HG02943 (cell line): ENCODE results near the gene GRB10.
"Not testable (repeated sequence)": the region's sequence is repeated elsewhere in the genome, so short reads cannot be mapped to it uniquely, and the experiment has no call there.

ENCODE experiments used
- ATAC-seq: cut with Tn5 transposase; IDR thresholded peaks from one replicate; pipeline ENCODE4 v1.9.1; 2021; ENCODE audit warnings: mild to moderate bottlenecking, low read depth, moderate library complexity; ENCODE audit not compliant: unreplicated experiment

GRB10 gene

DNA sequence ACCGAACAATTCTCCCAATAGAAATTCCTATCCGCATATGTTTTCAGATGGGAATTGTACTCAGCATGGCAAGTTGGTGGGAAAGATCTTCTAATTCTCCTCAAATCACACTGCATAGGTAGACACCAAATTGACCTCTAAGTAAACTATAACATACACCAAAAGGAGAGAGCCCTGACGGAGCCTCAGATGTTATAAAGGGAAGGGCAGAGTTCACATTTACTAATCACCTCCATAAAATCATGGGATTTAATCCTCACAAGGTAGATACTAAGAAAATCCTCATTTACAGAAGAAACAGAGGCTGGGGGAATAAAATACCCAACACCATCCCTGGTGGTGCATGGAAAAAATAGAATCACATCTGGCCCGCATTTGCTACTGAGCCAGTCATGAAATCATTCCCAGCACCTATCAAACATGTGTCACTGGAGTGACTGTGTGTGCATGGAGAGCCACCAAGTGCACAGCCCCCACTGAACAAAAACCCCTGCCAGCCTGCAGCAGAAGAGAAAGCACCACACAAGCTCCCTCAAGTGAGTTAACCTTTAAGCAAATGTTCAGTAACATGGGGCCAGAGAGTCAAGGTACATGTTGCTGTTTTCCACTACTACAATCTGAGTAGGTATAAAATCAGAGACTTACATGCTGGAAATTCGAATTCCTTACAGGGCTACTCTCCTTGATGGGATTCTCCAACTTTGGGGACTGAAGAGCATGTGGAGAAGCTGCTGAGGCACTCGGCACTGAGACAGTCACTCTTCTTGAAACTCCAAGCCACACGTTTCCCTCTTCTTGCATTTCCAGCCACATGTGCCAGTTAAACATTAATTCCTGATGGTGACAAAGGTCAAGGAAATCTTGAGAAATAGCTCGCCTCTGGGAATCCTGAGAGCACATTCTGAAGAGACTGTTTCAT is 217.8 kb downstream of the GRB10 start, which contains the start of gene DDC:
Gene DDC, minus strand, starts transcription at position 766 of the 919 bp plus-strand sequence. CDS start 21,320 bp downstream, outside the sequence.
- ATAC-seq = no peak

DNA sequence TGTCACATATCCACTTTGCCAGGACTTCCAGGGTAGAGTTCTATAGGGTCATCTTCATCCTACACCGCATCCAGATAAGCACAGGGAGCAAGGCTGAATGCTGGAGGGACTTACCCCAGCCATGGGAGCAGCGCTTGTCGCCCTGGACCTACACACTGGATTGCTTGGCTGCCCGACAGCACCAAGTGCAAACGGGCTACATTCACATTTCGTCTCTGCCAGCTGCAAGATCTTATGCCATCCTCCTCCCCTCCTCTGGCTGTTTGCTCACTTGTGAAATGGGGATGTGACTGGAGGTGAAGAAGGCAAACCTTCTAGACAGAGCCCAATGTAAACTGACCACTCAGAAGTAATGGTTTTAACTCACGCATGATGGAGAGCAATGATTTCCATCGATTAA is 218.5 kb downstream of the GRB10 start:
- ATAC-seq = no peak

DNA sequence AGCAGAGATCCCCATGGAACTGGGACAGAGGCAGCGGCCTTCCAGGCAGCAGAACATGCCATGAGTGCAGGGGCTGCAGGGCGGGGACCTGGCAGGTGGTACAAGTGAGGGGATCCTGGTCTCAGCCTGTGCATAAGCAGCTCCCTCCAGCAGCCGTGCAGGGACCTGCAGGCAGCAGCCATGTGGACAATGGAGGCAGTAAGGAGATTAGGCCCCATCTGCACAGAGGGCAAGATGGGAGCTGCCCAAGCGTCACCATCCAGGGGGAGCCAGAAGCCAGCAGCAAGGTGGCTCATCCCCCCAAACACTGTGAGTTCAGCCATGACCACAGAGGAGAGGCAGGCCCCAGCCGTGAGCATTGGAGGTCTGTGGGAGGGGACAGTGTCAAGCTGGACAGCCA is 220.6 kb downstream of the GRB10 start:
- ATAC-seq = no peak

DNA sequence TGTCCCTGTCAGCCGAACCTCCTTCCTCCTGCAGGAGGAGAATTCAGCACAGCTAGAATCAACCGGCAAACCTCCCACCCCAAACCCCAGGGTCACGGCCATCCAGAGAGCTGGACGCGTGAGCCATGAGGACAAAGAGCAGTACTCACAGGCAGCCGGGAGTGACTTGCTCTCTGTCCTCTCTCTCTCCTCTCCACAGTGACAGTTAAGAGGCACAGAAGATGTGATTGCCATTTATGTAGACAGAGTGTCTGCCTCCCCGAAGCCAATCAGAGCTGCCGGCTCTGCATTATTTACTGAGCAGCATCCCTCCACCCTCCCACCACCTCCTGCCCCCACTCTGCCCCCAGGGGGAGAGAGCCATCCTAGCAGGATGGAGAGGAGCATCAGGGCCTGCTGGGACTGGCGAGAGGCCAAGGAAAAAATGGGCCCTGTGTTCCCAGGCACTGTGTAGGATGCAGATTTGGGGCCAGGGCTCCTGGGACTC is 221.8 kb downstream of the GRB10 start:
- no peak for ATAC-seq

DNA sequence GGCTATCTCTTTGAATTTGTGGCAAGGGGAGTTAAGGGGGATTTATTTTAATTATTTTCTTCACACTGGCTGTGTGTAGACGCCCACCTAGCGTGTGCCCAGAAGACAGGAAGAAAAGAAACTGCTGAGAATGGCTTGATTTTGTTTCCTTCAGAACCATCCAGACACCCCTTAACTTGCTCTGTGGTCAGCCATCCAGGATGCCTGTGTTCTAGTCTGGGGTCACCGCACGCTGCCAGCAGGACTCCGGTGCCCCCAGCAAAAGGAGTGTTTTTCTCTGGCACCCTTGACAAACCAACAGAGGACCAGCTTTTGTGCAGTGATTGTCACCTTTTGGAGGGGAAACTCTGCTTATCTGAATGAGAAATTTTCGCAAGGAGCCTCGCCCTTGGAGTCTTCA is 222.8 kb downstream of the GRB10 start:
- ATAC-seq = no peak

DNA sequence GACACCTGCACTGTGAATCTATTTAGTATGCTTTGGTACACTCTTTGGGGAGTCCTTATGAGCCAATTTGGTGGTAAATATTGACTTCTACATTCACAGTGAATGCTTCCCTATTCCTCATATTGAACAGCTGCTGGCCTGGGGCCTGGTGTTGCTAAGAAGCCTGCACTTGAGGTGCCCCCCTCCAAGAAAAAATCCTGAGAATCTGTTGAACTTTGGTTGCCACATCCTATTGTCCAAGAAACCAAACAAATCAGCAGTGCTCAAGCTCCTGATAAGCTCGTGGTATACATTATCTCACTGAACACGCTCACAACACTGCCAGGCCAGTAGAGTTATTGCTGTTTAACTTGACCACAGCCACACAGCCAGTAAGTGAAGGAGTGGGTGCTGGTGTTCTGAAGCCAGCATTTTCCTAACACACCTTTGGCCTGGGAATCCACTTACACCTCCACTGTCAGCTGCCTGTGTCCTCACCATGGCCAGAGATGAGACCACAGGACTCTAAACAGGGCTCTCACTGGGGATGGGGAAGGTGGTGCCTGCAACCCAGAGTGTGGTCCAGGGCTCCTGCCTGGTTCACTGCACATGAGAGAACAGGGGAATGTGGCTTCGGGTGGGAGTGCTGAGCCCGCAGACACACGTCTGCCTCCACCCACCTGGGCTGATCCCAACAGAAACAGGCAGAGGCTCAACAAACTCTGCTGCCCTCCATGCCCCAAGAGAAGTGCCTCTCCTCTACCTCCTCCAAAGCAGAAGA is 224.2 kb downstream of the GRB10 start:
- no peak for ATAC-seq

DNA sequence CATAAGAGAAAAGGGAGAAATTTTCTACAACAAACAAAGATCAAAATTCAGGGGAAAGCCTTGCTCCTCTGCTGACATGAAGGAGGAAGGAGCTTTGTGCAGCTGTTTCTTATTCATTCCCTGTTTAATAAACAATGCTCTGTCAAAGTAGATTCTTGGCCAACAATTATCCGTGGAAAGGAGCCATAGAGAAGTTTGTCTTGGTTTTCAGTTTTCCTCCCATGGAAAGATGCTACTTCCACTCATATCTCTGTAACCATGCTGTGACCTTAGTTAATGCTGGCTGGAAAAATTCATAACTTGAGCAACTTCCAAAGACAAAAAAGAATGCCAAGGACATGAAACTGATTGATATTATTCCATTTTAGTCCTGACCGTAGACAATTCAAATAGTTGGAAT is 225.6 kb downstream of the GRB10 start:
- ATAC-seq = no peak

DNA sequence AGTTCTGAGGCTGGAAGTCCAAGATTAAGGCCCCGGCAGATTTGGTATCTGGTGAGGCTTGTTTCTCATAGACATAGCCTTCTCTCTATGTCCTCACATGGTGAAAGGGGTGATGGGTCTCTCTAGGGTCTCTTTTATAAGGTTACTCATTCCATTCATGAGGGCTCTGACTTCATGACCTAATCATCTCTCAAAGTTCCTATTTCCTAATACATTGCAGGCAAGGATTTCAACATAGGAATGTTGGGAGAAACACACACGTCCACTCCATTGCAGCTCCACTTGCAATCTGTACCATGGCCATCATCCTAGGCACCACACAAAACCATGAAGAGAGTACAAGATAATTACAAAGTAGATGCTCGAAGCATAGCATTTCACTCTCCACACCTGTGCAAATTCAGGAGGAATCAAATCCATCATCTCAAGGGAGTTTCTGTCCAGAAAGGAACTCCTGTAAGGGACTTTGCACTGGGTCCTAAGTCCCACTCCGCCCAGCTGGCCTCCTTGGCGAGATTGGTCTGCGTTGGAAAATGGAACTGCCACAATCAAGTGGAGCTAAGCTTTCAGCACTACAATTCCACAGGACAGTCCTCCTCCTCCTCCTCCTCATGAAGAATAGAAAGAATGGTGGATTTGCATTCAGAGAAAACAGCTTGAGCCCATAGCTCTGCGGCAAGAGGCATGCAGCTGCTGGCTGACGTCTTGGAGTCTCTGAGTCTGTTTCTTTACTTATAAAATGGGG is 226.3 kb downstream of the GRB10 start:
- ATAC-seq = no peak

DNA sequence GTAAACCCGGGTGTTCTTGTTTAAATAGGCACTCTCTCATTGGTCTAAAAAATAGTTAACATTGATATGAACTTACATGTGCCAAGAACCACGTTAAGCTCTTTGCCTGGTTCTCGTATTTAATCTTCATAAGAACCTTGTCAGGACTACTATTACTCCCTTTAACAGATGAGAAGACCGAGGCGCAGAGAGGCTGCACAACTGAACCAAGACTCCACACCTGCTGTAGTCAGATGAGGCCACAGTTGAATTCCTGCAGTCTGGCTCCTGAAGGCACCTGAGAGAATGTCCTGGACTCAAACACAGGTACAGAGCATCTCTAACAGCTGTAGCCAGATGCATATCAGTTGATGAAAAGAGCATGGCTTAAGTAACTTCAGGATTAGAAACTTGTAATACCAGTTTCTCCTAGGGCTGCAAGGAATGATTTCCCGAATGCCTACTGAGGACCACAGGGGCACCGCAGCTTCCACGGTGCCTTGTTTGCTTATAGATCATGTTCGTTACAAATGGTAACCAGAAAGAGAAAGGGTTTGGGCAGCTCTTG is 227.0 kb downstream of the GRB10 start:
- no peak for ATAC-seq

DNA sequence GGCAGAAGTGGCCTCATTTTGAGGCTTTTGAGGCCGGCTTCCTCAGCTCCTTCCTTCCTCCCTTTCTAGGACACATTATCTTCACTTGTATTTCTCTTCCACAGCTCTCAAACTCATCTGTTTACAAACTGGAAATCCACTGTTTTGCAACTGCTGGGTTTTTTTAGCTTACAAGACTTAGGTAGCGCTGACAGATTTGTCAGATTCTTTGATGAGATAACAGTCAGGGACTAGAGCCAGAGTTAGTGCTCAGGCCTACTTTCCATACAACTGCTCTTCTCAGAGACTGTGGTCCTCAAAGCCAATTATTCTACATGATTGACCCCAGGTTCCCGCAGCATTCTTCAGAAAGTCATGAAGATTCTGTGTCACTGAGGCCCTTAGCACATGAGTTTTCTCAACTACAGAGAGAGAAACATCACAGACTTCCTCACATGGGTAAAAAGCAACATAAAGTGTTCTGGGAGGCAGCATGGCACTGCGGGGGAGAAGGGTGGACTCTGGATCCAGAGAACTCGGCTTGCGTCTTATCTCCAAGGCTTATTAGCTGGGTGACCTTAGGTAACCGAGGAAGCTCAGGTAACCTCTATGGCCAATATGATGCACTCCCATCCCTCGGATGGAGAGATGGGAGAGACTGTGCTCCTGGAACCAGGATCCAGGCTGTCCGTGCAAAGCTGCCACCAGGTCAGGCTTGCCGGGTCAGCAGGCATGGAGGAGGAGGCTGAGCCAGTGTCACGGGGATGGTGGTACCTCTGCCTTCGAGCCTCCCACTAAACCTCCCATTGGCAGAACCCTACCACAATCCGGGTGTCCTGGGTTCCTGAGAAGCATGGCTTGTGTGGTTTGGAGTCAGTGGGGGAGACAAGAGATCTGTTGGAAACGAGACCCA is 228.0 kb downstream of the GRB10 start:
- no peak for ATAC-seq

DNA sequence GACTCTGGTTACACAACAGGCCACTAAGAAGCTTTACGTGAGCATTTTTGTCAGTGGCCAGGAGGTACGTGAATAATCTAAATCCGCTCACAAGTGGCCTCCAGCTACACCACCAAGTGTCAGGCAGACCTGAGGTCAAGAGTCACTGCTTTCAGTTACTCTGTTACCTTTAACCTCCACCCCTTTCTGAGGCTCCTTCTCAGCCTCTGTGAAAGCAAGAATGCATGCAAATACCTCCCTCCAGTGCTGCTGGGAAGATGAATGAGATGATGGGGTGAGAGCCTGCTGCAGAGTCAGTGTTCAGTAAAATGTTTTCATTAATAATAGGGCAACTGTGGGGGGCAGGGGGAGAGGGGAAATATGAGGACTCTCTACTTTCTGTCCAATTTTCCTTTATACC is 228.7 kb downstream of the GRB10 start:
- ATAC-seq = no peak

DNA sequence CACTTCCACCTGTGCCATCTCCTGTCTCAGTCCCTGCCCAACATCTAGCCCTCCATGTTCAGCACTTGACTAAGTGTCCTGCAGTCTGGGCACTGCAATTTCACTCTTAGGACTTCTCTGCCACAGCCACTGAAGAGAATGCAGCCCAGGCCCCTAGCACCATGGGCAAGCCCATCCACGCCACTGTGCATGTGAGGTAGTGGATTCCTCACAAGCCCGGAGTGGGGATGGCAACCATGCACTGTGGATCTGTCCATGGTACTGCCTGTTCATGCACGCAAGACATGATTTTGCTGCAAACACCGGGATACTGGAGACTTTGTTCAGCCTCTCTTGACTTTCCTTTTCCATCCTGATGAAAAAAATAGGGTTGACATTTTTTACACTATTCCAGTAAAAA is 229.8 kb downstream of the GRB10 start:
- ATAC-seq = no peak

DNA sequence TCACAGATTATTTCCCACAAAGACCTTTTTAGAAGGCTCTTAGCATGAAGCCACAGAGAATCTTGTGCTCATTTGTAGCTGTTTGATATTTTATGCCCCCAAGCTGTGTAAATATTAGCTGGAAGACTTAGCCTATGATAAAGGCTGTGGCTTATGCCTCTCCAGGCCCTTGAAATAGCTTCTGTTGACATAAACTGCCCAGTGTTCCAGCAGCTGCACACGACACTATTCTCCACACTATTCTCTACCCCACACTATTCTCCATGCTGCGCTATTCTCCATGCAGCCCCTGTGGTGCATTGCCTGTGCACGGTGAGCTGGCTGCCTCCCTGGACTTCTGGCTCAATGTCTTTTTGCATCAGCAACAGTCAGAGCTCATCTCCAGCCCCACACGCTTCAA is 230.6 kb downstream of the GRB10 start:
- no peak for ATAC-seq

DNA sequence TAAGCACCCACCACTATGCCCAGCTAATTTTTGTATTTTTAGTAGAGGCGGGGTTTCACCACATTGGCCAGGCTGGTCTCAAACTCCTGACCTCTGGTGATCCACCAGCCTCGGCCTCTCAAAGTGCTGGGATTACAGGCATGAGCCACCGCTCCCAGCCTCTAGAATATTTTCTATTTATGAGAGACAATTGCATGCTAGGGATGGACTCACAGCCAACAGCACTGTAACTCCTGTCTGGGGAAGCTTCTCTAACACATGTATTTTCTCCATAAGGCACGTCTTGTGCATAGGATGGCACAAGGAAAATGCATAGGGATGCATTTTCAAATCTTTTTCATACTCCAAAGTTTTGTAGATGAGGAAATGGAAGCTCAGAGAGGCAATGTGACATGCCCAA is 237.1 kb downstream of the GRB10 start:
- not testable (repeated sequence) for ATAC-seq

DNA sequence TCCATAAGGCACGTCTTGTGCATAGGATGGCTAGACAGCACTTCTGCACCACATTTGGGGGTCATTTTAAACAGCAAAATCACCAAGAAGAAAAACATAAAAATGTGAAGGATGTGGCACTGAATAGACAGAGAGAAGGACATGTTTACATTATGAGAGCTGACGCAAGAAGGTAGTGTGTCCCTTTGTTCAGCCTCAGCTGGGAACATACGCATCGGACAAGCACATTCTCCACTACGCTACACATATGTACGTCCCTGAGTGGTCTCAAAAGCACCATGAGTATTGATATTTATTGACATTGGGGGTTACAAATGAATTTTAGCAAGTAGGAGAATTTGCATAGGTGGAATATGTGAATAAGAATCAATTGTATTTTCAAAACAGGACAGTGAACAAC is 237.7 kb downstream of the GRB10 start:
- no peak for ATAC-seq

DNA sequence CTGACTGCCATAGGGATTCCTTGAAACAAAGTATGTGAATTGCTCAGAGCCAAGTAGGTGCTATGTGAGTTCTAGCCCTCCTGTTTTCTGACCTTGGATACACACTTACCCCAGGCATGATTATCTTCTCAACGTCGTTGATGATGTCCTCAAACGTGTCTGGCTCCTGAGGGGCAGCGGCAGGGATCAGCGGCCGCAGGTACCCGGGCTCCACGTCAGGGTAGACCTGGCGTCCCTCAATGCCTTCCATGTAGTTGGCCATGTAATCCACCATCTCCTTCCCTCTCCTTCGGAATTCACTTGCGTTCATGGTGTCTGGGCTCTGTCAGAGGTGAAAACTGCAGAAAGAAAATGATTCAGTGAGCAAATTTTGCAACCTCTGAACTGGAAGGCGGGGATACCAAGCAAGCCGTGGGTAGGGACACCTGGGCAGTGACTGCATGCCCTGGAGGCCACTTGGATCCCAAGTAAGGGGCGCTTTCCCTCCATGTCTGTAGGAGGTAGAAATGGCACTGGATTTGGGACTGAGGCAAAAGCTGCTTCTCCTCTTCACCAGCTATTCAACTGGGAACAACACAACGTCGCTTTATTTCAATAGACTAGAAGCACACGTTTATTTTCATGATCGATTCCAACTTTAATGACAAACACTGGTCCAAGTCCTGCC is 238.8 kb downstream of the GRB10 start:
- no peak for ATAC-seq

DNA sequence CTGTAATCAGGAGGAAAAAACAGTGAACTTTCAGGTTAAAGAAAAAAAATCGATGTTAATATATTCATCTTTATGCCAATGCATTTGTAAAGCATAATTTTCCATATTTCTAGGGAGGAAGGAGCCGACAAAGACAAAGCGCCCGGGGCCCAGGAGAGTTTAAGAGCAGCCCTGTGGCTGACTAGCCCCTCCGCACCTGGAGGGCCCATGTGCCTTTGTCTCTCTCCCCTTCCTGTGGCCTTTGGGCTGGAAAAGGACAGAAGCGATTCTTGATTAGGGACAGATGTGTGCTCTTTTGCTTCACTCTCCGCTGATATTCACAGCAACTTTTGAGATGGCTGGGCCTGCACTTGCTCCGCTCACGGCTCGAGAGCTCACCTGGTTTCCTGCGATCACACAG is 240.6 kb downstream of the GRB10 start:
- no peak for ATAC-seq

DNA sequence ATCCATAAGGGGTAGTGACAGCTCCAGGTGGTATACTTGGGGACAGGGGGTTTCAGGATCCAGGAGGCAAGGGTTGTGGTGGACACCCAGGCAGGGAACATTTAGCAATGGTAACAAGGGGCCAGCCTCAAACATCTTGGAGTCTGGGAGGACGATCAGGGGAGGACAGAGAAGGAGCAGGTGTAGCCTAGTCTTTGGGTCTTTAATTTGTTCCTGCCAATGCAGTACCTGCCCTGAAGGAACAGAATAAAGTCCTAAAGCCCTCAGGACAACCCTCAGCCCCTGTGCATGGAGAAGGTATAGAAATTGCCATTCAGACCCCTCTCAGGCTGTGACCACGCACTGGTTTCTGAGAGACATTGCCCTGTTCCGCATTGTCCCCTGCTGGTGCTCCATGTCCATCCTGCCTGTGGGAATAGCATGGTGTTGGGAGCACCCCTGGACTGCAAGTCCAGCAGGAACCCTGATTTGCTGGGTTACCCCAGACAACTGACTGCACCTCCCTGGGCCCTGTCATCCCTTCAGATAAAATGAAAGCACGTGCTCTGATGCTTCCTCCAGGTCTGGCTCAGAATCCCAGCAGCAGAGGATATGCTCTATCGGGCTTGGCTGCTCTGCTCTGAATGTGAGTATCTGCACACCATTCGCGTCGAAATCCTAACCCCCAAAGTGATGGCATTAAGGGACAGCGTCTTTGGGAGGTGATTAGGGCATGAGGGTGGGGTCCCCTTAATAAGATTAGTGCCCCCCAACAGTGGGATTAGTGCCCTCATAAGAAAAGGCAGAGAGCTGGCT is 241.7 kb downstream of the GRB10 start:
- no peak for ATAC-seq
